Neural progenitor cell (in vitro differentiated cells): ENCODE data around the gene C2orf76.

Source experiments
- EZH2 ChIP-seq: fragments of 200-600 bp; sonication (generic); IDR thresholded peaks from 2 replicates; pipeline ENCODE4 v1.6.1; 2017; ENCODE audit warnings: antibody characterized with exemption, mild to moderate bottlenecking, moderate library complexity
- TF ChIP-seq, protein P1 (sequence below): fragments of 200-600 bp; sonication (generic); IDR thresholded peaks from 2 replicates; pipeline ENCODE4 v1.5.1; 2017; ENCODE audit warnings: antibody characterized with exemption, mild to moderate bottlenecking

DNA sequence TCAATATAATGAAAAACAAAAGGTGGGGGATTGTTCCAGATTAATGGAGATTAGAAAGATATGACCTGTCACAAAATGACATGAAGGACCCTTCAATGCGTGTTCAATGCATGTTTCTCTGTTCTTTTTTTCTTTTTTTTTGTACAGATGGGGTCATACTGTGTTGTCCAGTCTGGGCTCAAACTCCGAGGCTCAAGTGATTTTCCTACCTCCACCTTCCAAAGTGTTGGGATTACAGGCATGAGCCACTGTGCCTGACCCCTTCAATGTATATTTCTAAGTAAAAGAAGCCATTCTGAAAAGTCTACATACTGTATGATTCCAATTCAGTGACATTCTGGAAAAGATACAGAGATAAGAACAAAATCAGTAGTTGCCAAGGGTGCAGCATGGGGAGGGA lies 32.8 kb downstream of the C2orf76 start:
- TF ChIP-seq, protein P1, sequence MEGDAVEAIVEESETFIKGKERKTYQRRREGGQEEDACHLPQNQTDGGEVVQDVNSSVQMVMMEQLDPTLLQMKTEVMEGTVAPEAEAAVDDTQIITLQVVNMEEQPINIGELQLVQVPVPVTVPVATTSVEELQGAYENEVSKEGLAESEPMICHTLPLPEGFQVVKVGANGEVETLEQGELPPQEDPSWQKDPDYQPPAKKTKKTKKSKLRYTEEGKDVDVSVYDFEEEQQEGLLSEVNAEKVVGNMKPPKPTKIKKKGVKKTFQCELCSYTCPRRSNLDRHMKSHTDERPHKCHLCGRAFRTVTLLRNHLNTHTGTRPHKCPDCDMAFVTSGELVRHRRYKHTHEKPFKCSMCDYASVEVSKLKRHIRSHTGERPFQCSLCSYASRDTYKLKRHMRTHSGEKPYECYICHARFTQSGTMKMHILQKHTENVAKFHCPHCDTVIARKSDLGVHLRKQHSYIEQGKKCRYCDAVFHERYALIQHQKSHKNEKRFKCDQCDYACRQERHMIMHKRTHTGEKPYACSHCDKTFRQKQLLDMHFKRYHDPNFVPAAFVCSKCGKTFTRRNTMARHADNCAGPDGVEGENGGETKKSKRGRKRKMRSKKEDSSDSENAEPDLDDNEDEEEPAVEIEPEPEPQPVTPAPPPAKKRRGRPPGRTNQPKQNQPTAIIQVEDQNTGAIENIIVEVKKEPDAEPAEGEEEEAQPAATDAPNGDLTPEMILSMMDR, result no peak
- TF ChIP-seq EZH2, result no peak
